ENCODE measurements around the gene KIAA1671. TPM values are rescaled to one million over a fixed set of nuclear protein-coding genes. Genes with fewer than 3 reads are reported as not detected.
A peak's percentile ranks its signal among the peaks of the same experiment; 100 is the strongest.
"Not testable (repeated sequence)": the region's sequence is repeated elsewhere in the genome, so short reads cannot be mapped to it uniquely, and the experiment has no call there.

KIAA1671 gene
- total RNA-seq, 1 donor from 2014 or later = 46.7 TPM

- H3K36me3 ChIP-seq = no peaks in the 10 kb centered on the region
- H3K27me3 ChIP-seq = peaks cover 12% of the 10 kb centered on the region
- peak; percentile 60 for TF ChIP-seq CTCF (IDR thresholded peaks at IDR 0.05)
- no peak overlapping the region for H3K27ac ChIP-seq
- H3K9me3 ChIP-seq = no peaks in the 10 kb centered on the region
- intact Hi-C loops (cut with DNase I) = no loop called here
- ATAC-seq (peak; percentile 95), DNase-seq (peak; percentile 89)
- H3K4me1 ChIP-seq = no peaks in the 10 kb centered on the region
- no peak overlapping the region for H3K4me3 ChIP-seq
Measured at GRCh38 chr22:25235547-25236290, 283.2 kb downstream of the KIAA1671 start.

GRCh38 chr22:25236417-25236816 lies 283.9 kb downstream of the KIAA1671 start:
- intact Hi-C loops (cut with DNase I) = no loop called here
- H3K4me1 ChIP-seq = no peaks in the 10 kb centered on the region
- H3K27me3 ChIP-seq = peaks cover 12% of the 10 kb centered on the region
- H3K27ac ChIP-seq = no peak overlapping the region
- H3K36me3 ChIP-seq = no peaks in the 10 kb centered on the region
- H3K9me3 ChIP-seq = no peaks in the 10 kb centered on the region
- H3K4me3 ChIP-seq = no peak overlapping the region
- ATAC-seq (no peak), DNase-seq (no peak)
- no peak for TF ChIP-seq CTCF (IDR thresholded peaks at IDR 0.05)

GRCh38 chr22:25237503-25237902 lies 285.0 kb downstream of the KIAA1671 start:
- H3K27me3 ChIP-seq = peaks cover 12% of the 10 kb centered on the region

GRCh38 chr22:25238058-25238457 lies 285.5 kb downstream of the KIAA1671 start:
- H3K9me3 ChIP-seq; H3K36me3 ChIP-seq; intact Hi-C loops (cut with DNase I); DNase-seq; H3K4me1 ChIP-seq; H3K27ac ChIP-seq; H3K4me3 ChIP-seq; ATAC-seq: not testable (repeated sequence)
- peaks cover 12% of the 10 kb centered on the region for H3K27me3 ChIP-seq

More at GRCh38 chr22:25237503-25237902, 285.0 kb downstream of the KIAA1671 start:
- Histone ChIP-seq H3K4me1 (no peaks in the 10 kb centered on the region), H3K27ac (no peak overlapping the region), H3K36me3 (no peaks in the 10 kb centered on the region), H3K4me3 (no peak overlapping the region), H3K9me3 (no peaks in the 10 kb centered on the region)
- ATAC-seq (no peak), DNase-seq (no peak)
- intact Hi-C loops (cut with DNase I) = no loop called here
- TF ChIP-seq CTCF (IDR thresholded peaks at IDR 0.05) = no peak

Other genes with a start within 250 kb of the KIAA1671 start
- not detected for gene PIWIL3, start 178.0 kb upstream of the KIAA1671 start, total RNA-seq
- gene SGSM1, start 146.5 kb upstream of the KIAA1671 start, total RNA-seq = 3.8 TPM
- not detected for gene LHFPL7, start 6.0 kb upstream of the KIAA1671 start, total RNA-seq
- 0.72 TPM for gene CRYBB3, start 247.1 kb downstream of the KIAA1671 start, total RNA-seq